PC-9 (cell line): ENCODE measurements around the gene SEMA4C.

ENCODE experiments used
- EZH2 ChIP-seq: fragments of 200-600 bp; sonication (generic); IDR thresholded peaks from 2 replicates; pipeline ENCODE4 v1.8.0; 2017; ENCODE audit warnings: antibody characterized with exemption, low read depth
- TF ChIP-seq, protein P1 (sequence below): fragments of 200-600 bp; sonication (generic); conservative IDR thresholded peaks from 2 replicates; pipeline ENCODE4 v1.6.1; 2017; ENCODE audit warnings: mixed run types, antibody characterized with exemption, mild to moderate bottlenecking, moderate library complexity

DNA sequence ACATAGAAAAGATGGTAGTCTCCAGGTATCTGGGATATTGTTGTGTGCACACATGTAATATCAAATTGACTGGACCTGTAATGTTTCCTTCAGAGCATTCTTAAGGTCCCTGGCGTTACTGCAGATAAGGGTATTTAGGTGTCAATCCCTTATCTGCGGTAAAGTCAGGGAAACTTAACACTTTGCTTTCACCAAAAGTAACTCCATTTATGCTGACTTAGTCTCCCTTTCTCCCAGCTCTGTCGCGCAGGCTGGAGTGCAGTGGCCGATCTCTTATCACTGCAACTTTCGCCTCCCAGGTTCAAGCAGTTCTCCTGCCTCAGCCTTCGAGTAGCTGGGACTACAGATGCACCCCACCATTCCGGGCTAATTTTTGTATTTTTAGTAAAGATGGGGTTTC, 52.0 kb downstream of the SEMA4C start:
- TF ChIP-seq, protein P1, sequence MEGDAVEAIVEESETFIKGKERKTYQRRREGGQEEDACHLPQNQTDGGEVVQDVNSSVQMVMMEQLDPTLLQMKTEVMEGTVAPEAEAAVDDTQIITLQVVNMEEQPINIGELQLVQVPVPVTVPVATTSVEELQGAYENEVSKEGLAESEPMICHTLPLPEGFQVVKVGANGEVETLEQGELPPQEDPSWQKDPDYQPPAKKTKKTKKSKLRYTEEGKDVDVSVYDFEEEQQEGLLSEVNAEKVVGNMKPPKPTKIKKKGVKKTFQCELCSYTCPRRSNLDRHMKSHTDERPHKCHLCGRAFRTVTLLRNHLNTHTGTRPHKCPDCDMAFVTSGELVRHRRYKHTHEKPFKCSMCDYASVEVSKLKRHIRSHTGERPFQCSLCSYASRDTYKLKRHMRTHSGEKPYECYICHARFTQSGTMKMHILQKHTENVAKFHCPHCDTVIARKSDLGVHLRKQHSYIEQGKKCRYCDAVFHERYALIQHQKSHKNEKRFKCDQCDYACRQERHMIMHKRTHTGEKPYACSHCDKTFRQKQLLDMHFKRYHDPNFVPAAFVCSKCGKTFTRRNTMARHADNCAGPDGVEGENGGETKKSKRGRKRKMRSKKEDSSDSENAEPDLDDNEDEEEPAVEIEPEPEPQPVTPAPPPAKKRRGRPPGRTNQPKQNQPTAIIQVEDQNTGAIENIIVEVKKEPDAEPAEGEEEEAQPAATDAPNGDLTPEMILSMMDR, result no peak
- no peak for TF ChIP-seq EZH2
